Glomerular visceral epithelial cell (primary cell): ENCODE measurements around the gene RTCA.
A peak's percentile ranks its signal among the peaks of the same experiment; 100 is the strongest.
"Not testable (repeated sequence)": the region's sequence is repeated elsewhere in the genome, so short reads cannot be mapped to it uniquely, and the experiment has no call there.

Source experiments
- DNase-seq: peaks from one replicate; pipeline ENCODE4 v3.0.0-alpha.2; 2016; ENCODE audit errors: extremely low spot score

The RTCA gene

GRCh38 chr1:100265931-100266740, at the start of gene RTCA:
RTCA (plus strand) TSS chr1:100266216; CDS start chr1:100266376, 160 bp downstream.
- peak; percentile 97 for DNase-seq

- no peak for DNase-seq
Observed at GRCh38 chr1:100217834-100218233, 48.2 kb upstream of the RTCA start.

GRCh38 chr1:100219457-100219856, 46.6 kb upstream of the RTCA start:
- DNase-seq = no peak

GRCh38 chr1:100219883-100220282, 46.1 kb upstream of the RTCA start:
- no peak for DNase-seq

GRCh38 chr1:100222428-100222827, 43.6 kb upstream of the RTCA start:
- DNase-seq = no peak

- DNase-seq = no peak
Observed at GRCh38 chr1:100229681-100230443, 36.2 kb upstream of the RTCA start.

- no peak for DNase-seq
Observed at GRCh38 chr1:100230765-100231164, 35.3 kb upstream of the RTCA start.

GRCh38 chr1:100231721-100232120, 34.3 kb upstream of the RTCA start:
- DNase-seq = no peak

- no peak for DNase-seq
Observed at GRCh38 chr1:100232156-100232555, 33.9 kb upstream of the RTCA start.

- not testable (repeated sequence) for DNase-seq
Observed at GRCh38 chr1:100233566-100233965, 32.5 kb upstream of the RTCA start.

GRCh38 chr1:100234432-100234831, 31.6 kb upstream of the RTCA start:
- no peak for DNase-seq

GRCh38 chr1:100237091-100237490, 28.9 kb upstream of the RTCA start:
- no peak for DNase-seq

GRCh38 chr1:100239961-100240360, 26.1 kb upstream of the RTCA start:
- no peak for DNase-seq

GRCh38 chr1:100240631-100241030, 25.4 kb upstream of the RTCA start:
- DNase-seq = no peak

- DNase-seq = no peak
Observed at GRCh38 chr1:100246738-100247137, 19.3 kb upstream of the RTCA start.

GRCh38 chr1:100249155-100249536, 16.9 kb upstream of the RTCA start:
- DNase-seq = peak; percentile 7

GRCh38 chr1:100249537-100250257, 16.3 kb upstream of the RTCA start, which contains the start of gene DBT:
DBT (minus strand) TSS chr1:100249834; CDS start chr1:100249820, 14 bp downstream.
- peak; percentile 93 for DNase-seq

- no peak for DNase-seq
Observed at GRCh38 chr1:100250264-100250663, 15.8 kb upstream of the RTCA start.

- DNase-seq = no peak
Observed at GRCh38 chr1:100250807-100251206, 15.2 kb upstream of the RTCA start.

- DNase-seq = no peak
Observed at GRCh38 chr1:100252901-100253300, 13.1 kb upstream of the RTCA start.

GRCh38 chr1:100253552-100253951, 12.5 kb upstream of the RTCA start:
- DNase-seq = no peak

GRCh38 chr1:100256273-100256672, 9.7 kb upstream of the RTCA start:
- DNase-seq = not testable (repeated sequence)
